SK-N-MC (cell line): ENCODE results near the gene CTBP1.

Source experiments
- EZH2 ChIP-seq: fragments of 200-600 bp; sonication (generic); IDR thresholded peaks from one replicate; pipeline ENCODE4 v1.6.1; 2017; ENCODE audit warnings: antibody characterized with exemption
- POLR2AphosphoS5 ChIP-seq: IDR thresholded peaks from 2 replicates; pipeline ENCODE4 v1.6.1; 2012; ENCODE audit warnings: mild to moderate bottlenecking, low read depth, low read length, borderline replicate concordance

- no peak for TF ChIP-seq EZH2
- TF ChIP-seq POLR2AphosphoS5, result no peak
Observed at GRCh38 chr4:1283711-1284110, 34.8 kb upstream of the CTBP1 start.
